Muscle layer of duodenum (tissue), 2 donors: ENCODE results near the gene ERN1.
A peak's percentile ranks its signal among the peaks of the same experiment; 100 is the strongest.
"Not testable (repeated sequence)": the region's sequence is repeated elsewhere in the genome, so short reads cannot be mapped to it uniquely, and the experiment has no call there.

Source experiments
- H3K27ac ChIP-seq: one replicate; pipeline ENCODE4 v1.7.0; 2013; ENCODE audit warnings: mild to moderate bottlenecking, low read length
- H3K27me3 ChIP-seq: one replicate; pipeline ENCODE4 v1.7.0; 2013; ENCODE audit warnings: low read depth, mild to moderate bottlenecking, control low read depth, low read length
- H3K36me3 ChIP-seq, 2 donors: one replicate each; pipeline ENCODE4 v1.7.0; 2013; ENCODE audit warnings: low read length in 2 of 2, control low read depth in 1 of 2, mild to moderate bottlenecking in 1 of 2; ENCODE audit not compliant: insufficient read depth in 2 of 2, control insufficient read depth in 1 of 2
- H3K4me1 ChIP-seq, 2 donors: one replicate each; pipeline ENCODE4 v1.7.0; 2013; ENCODE audit warnings: low read length in 2 of 2, mild to moderate bottlenecking in 2 of 2, control low read depth in 1 of 2, moderate library complexity in 1 of 2; ENCODE audit not compliant: insufficient read depth in 2 of 2, control insufficient read depth in 1 of 2
- H3K4me3 ChIP-seq, 2 donors: one replicate each; pipeline ENCODE4 v1.7.0; 2013; ENCODE audit warnings: low read length in 2 of 2, low read depth in 1 of 2, mild to moderate bottlenecking in 1 of 2
- H3K9me3 ChIP-seq, 2 donors: one replicate each; pipeline ENCODE4 v1.7.0; 2013; ENCODE audit warnings: low read length in 2 of 2, control low read depth in 1 of 2, mild to moderate bottlenecking in 1 of 2; ENCODE audit not compliant: control insufficient read depth in 1 of 2
- donor health status: healthy.

Gene ERN1

GRCh38 chr17:64036198-64036922, 93.6 kb downstream of the ERN1 start:
- H3K4me3 ChIP-seq = no peak overlapping the region
- H3K36me3 ChIP-seq = peaks cover 0 to 9% of the 10 kb centered on the region in 2 donors
- no peak overlapping the region for H3K27ac ChIP-seq
- H3K27me3 ChIP-seq = no peaks in the 10 kb centered on the region
- no peaks in the 10 kb centered on the region for H3K9me3 ChIP-seq
- no peaks in the 10 kb centered on the region for H3K4me1 ChIP-seq

GRCh38 chr17:64032081-64032480, 97.9 kb downstream of the ERN1 start:
- Histone ChIP-seq H3K9me3 (no peaks in the 10 kb centered on the region), H3K27ac (no peak overlapping the region), H3K36me3 (no peaks in the 10 kb centered on the region), H3K27me3 (no peaks in the 10 kb centered on the region), H3K4me1 (no peaks in the 10 kb centered on the region), H3K4me3 (no peak overlapping the region)

GRCh38 chr17:64028874-64029464, 101.0 kb downstream of the ERN1 start:
- Histone ChIP-seq H3K9me3 (no peaks in the 10 kb centered on the region), H3K27ac (no peak overlapping the region), H3K36me3 (no peaks in the 10 kb centered on the region), H3K27me3 (no peaks in the 10 kb centered on the region), H3K4me1 (peaks cover 0 to 7% of the 10 kb centered on the region in 2 donors), H3K4me3 (no peak overlapping the region)

- H3K36me3 ChIP-seq = no peaks in the 10 kb centered on the region
- peaks cover 0 to 7% of the 10 kb centered on the region in 2 donors for H3K4me1 ChIP-seq
- no peaks in the 10 kb centered on the region for H3K27me3 ChIP-seq
- H3K4me3 ChIP-seq = peak overlapping the region; percentile 23 to 33
- H3K9me3 ChIP-seq = no peaks in the 10 kb centered on the region
- H3K27ac ChIP-seq = peak overlapping the region; percentile 43
These were observed 104.1 kb downstream of the ERN1 start for GRCh38 chr17:64025732-64026294.

GRCh38 chr17:64024781-64025731, 104.9 kb downstream of the ERN1 start:
- H3K4me3 ChIP-seq = peak overlapping the region in 1 of 2 donors; percentile 12

GRCh38 chr17:64024215-64024654, 105.7 kb downstream of the ERN1 start:
- Histone ChIP-seq H3K27ac (no peak overlapping the region), H3K4me3 (no peak overlapping the region), H3K36me3 (no peaks in the 10 kb centered on the region), H3K27me3 (no peaks in the 10 kb centered on the region), H3K9me3 (no peaks in the 10 kb centered on the region), H3K4me1 (peaks cover 0 to 7% of the 10 kb centered on the region in 2 donors)

More at GRCh38 chr17:64024781-64025731, 104.9 kb downstream of the ERN1 start:
- H3K9me3 ChIP-seq = no peaks in the 10 kb centered on the region
- peaks cover 0 to 7% of the 10 kb centered on the region in 2 donors for H3K4me1 ChIP-seq
- no peaks in the 10 kb centered on the region for H3K36me3 ChIP-seq
- no peaks in the 10 kb centered on the region for H3K27me3 ChIP-seq
- peak overlapping the region; percentile 43 for H3K27ac ChIP-seq

- Histone ChIP-seq H3K4me1 (peaks cover 0 to 7% of the 10 kb centered on the region in 2 donors), H3K9me3 (no peaks in the 10 kb centered on the region), H3K27ac (no peak overlapping the region), H3K36me3 (no peaks in the 10 kb centered on the region), H3K4me3 (no peak overlapping the region), H3K27me3 (no peaks in the 10 kb centered on the region)
These were observed 107.3 kb downstream of the ERN1 start for GRCh38 chr17:64022611-64023063.

- H3K27ac ChIP-seq = peak within 1 kb of the TSS; percentile 73
- H3K4me3 ChIP-seq = peak within 1 kb of the TSS; percentile 58 to 65
- no peaks in the 10 kb centered on the region for H3K27me3 ChIP-seq
- H3K9me3 ChIP-seq = no peaks in the 10 kb centered on the region
- no peaks in the 10 kb centered on the region for H3K4me1 ChIP-seq
- H3K36me3 ChIP-seq = no peaks in the 10 kb centered on the region
These were observed 109.7 kb downstream of the ERN1 start, which contains the start of gene ICAM2 for GRCh38 chr17:64020056-64020766. TSS of gene ICAM2 (minus strand) at chr17:64020633. CDS start at chr17:64006691, 13,942 bp downstream.

GRCh38 chr17:64019551-64019961, 110.4 kb downstream of the ERN1 start:
- not testable (repeated sequence) for H3K27me3 ChIP-seq, H3K4me1 ChIP-seq, H3K9me3 ChIP-seq, H3K36me3 ChIP-seq
- Histone ChIP-seq H3K4me3 (peak overlapping the region; percentile 58 to 65), H3K27ac (peak overlapping the region; percentile 73)

GRCh38 chr17:64017381-64017980, 112.5 kb downstream of the ERN1 start:
- H3K27me3 ChIP-seq = no peaks in the 10 kb centered on the region
- no peak overlapping the region for H3K4me3 ChIP-seq
- H3K27ac ChIP-seq = no peak overlapping the region
- H3K4me1 ChIP-seq = no peaks in the 10 kb centered on the region
- no peaks in the 10 kb centered on the region for H3K9me3 ChIP-seq
- H3K36me3 ChIP-seq = no peaks in the 10 kb centered on the region
